OCI-LY7 (cell line): ENCODE data around the gene FCHSD2.

Source experiments
- CTCF ChIP-seq: fragments of 200-600 bp; sonication (generic); conservative IDR thresholded peaks from 2 replicates; pipeline ENCODE4 v1.5.1; 2014; ENCODE audit warnings: mild to moderate bottlenecking, antibody characterized with exemption, low read length, moderate library complexity, mixed read lengths
- EZH2phosphoT487 ChIP-seq: fragments of 200-600 bp; sonication (generic); IDR thresholded peaks from 2 replicates; pipeline ENCODE4 v1.6.1; 2018; ENCODE audit warnings: low read depth, borderline replicate concordance, mild to moderate bottlenecking, mixed run types, antibody characterized with exemption, low read length, moderate library complexity, mixed read lengths

- TF ChIP-seq CTCF (no peak), EZH2phosphoT487 (no peak)
Measured at GRCh38 chr11:73034777-73035176, 107.3 kb downstream of the FCHSD2 start.
